ENCODE results near the gene KIF27.

KIF27 gene

GRCh38 chr9:83800236-83801033 is 120.8 kb downstream of the KIF27 start:
- no peak for TF ChIP-seq CTCF (IDR thresholded peaks at IDR 0.05; ENCODE audit: unreplicated experiment in 3 of 3)
- no peaks in the 10 kb centered on the region for H3K9me3 Mint-ChIP-seq
- no peak overlapping the region for H3K27ac Mint-ChIP-seq
- H3K36me3 Mint-ChIP-seq (ENCODE audit: low read depth) = peaks cover 33% of the 10 kb centered on the region
- no peaks in the 10 kb centered on the region for H3K4me1 Mint-ChIP-seq
- no peak overlapping the region for H3K4me3 Mint-ChIP-seq
- no peaks in the 10 kb centered on the region for H3K27me3 Mint-ChIP-seq (ENCODE audit: low read depth)

GRCh38 chr9:83794051-83794450 is 127.2 kb downstream of the KIF27 start:
- Mint-ChIP-seq H3K4me1 (no peaks in the 10 kb centered on the region), H3K36me3 (ENCODE audit: low read depth) (peaks cover 6% of the 10 kb centered on the region), H3K27me3 (ENCODE audit: low read depth) (no peaks in the 10 kb centered on the region), H3K9me3 (no peaks in the 10 kb centered on the region), H3K4me3 (no peak overlapping the region), H3K27ac (no peak overlapping the region)
- no peak for TF ChIP-seq CTCF (IDR thresholded peaks at IDR 0.05; ENCODE audit: unreplicated experiment in 3 of 3)

- Mint-ChIP-seq H3K4me1 (no peaks in the 10 kb centered on the region), H3K36me3 (ENCODE audit: low read depth) (no peaks in the 10 kb centered on the region), H3K4me3 (no peak overlapping the region), H3K9me3 (no peaks in the 10 kb centered on the region), H3K27me3 (ENCODE audit: low read depth) (no peaks in the 10 kb centered on the region), H3K27ac (no peak overlapping the region)
- no peak for TF ChIP-seq CTCF (IDR thresholded peaks at IDR 0.05; ENCODE audit: unreplicated experiment in 3 of 3)
Observed at GRCh38 chr9:83792746-83793145, 128.5 kb downstream of the KIF27 start.

All from nephron (organoid).